Trophoblast cell (in vitro differentiated cells and primary cell): Measurements from ENCODE around the gene TIMD4.
"Not testable (repeated sequence)": the region's sequence is repeated elsewhere in the genome, so short reads cannot be mapped to it uniquely, and the experiment has no call there.

Experiments used
- DNase-seq, 2 donors: peaks; one replicate each; pipeline ENCODE4 v3.0.0-alpha.2; 2016
- H2AFZ ChIP-seq: 2 replicates; pipeline ENCODE4 v1.6.1; 2013; ENCODE audit warnings: low read length, moderate library complexity, mild to moderate bottlenecking; ENCODE audit not compliant: insufficient read depth, poor library complexity
- H2AK5ac ChIP-seq: 2 replicates; pipeline ENCODE4 v1.6.1; 2013; ENCODE audit warnings: mild to moderate bottlenecking, low read length
- H2BK120ac ChIP-seq: 2 replicates; pipeline ENCODE4 v1.6.1; 2013; ENCODE audit warnings: low read length, mild to moderate bottlenecking, moderate library complexity; ENCODE audit not compliant: insufficient read depth, poor library complexity
- H2BK12ac ChIP-seq: 2 replicates; pipeline ENCODE4 v1.6.1; 2013; ENCODE audit warnings: mild to moderate bottlenecking, low read length, moderate library complexity
- H2BK5ac ChIP-seq: 2 replicates; pipeline ENCODE4 v1.6.1; 2013; ENCODE audit warnings: low read length, low read depth, moderate library complexity, mild to moderate bottlenecking; ENCODE audit not compliant: poor library complexity
- H3K14ac ChIP-seq: 2 replicates; pipeline ENCODE4 v1.6.1; 2013; ENCODE audit warnings: mild to moderate bottlenecking, low read length
- H3K18ac ChIP-seq: 2 replicates; pipeline ENCODE4 v1.6.1; 2013; ENCODE audit warnings: mild to moderate bottlenecking, low read length
- H3K23ac ChIP-seq: 2 replicates; pipeline ENCODE4 v1.6.1; 2013; ENCODE audit warnings: low read length
- H3K27ac ChIP-seq: 2 replicates; pipeline ENCODE4 v1.5.1; 2013; ENCODE audit warnings: low read depth, mild to moderate bottlenecking, inconsistent platforms, low read length, moderate library complexity
- H3K27me3 ChIP-seq: 2 replicates; pipeline ENCODE4 v1.6.1; 2013; ENCODE audit warnings: inconsistent platforms, mild to moderate bottlenecking, low read length, moderate library complexity; ENCODE audit not compliant: insufficient read depth
- H3K36me3 ChIP-seq, 2 experiments: 1 replicate in 1 of 2; 2 replicates in 1 of 2; pipeline ENCODE4 v1.6.1; 2013; ENCODE audit warnings: low read length in 2 of 2, mild to moderate bottlenecking in 2 of 2, moderate library complexity in 1 of 2; ENCODE audit not compliant: insufficient read depth in 2 of 2, control insufficient read depth in 1 of 2
- H3K4ac ChIP-seq: 2 replicates; pipeline ENCODE4 v1.6.1; 2013; ENCODE audit warnings: low read depth, mild to moderate bottlenecking, low read length, moderate library complexity
- H3K4me1 ChIP-seq, 2 experiments: 1 replicate in 1 of 2; 2 replicates in 1 of 2; pipeline ENCODE4 v1.6.1; 2013; ENCODE audit warnings: low read length in 2 of 2, mild to moderate bottlenecking in 2 of 2, moderate library complexity in 1 of 2; ENCODE audit not compliant: insufficient read depth in 2 of 2, control insufficient read depth in 1 of 2
- H3K4me2 ChIP-seq: 2 replicates; pipeline ENCODE4 v1.6.1; 2013; ENCODE audit warnings: inconsistent platforms, mild to moderate bottlenecking, low read length, moderate library complexity
- H3K4me3 ChIP-seq: 2 replicates; pipeline ENCODE4 v1.5.1; 2013; ENCODE audit warnings: mild to moderate bottlenecking, low read depth, low read length, inconsistent platforms
- H3K79me1 ChIP-seq: one replicate; pipeline ENCODE4 v1.6.1; 2013; ENCODE audit warnings: low read length
- H3K79me2 ChIP-seq: 2 replicates; pipeline ENCODE4 v1.6.1; 2013; ENCODE audit warnings: low read length, mild to moderate bottlenecking; ENCODE audit not compliant: control insufficient read depth, insufficient read depth, poor library complexity
- H3K9ac ChIP-seq: 2 replicates; pipeline ENCODE4 v1.6.1; 2013; ENCODE audit warnings: mild to moderate bottlenecking, low read length
- H3K9me3 ChIP-seq: 2 replicates; pipeline ENCODE4 v1.6.1; 2013; ENCODE audit warnings: low read depth, mild to moderate bottlenecking, control low read depth, inconsistent platforms, low read length; ENCODE audit not compliant: insufficient read depth
- H4K12ac ChIP-seq: 2 replicates; pipeline ENCODE4 v1.6.1; 2013; ENCODE audit warnings: low read depth, mild to moderate bottlenecking, low read length, moderate library complexity
- H4K8ac ChIP-seq: 2 replicates; pipeline ENCODE4 v1.6.1; 2013; ENCODE audit warnings: low read depth, mild to moderate bottlenecking, low read length, moderate library complexity
- H4K91ac ChIP-seq: one replicate; pipeline ENCODE4 v1.6.1; 2013; ENCODE audit warnings: low read depth, mild to moderate bottlenecking, low read length, moderate library complexity
- WGBS: extraction: QIAGEN DNeasy Blood & Tissue Kit; methylation state at CpG from one replicate; pipeline ENCODE4 v1.1.7; 2013; ENCODE audit warnings: missing lambda C conversion rate; ENCODE audit not compliant: insufficient read length, insufficient coverage; ENCODE audit errors: extremely low coverage; 5-methylcytosine and 5-hydroxymethylcytosine counted together

Gene TIMD4

GRCh38 chr5:156925767-156926166 is 37.3 kb downstream of the TIMD4 start:
- no CpG with 5 or more reads among the region's 4 CpGs for WGBS
- not testable (repeated sequence) for DNase-seq, H3K4me3 ChIP-seq, H3K79me2 ChIP-seq, H3K4me1 ChIP-seq, H4K91ac ChIP-seq, H2AFZ ChIP-seq, H2BK120ac ChIP-seq, H4K8ac ChIP-seq, H2BK5ac ChIP-seq, H4K12ac ChIP-seq, H3K4me2 ChIP-seq, H3K4ac ChIP-seq, H3K18ac ChIP-seq, H3K36me3 ChIP-seq, H3K27ac ChIP-seq, H3K27me3 ChIP-seq, H2AK5ac ChIP-seq, H3K14ac ChIP-seq, H3K9ac ChIP-seq, H3K9me3 ChIP-seq, H3K79me1 ChIP-seq, H3K23ac ChIP-seq, H2BK12ac ChIP-seq

- H2AFZ ChIP-seq: no peak overlapping the region
- no CpG with 5 or more reads among the region's 3 CpGs for WGBS
- H4K91ac ChIP-seq: no peak overlapping the region
- H3K79me1 ChIP-seq: no peaks in the 10 kb centered on the region
- no peak for DNase-seq
- no peaks in the 10 kb centered on the region for H3K9me3 ChIP-seq
- peaks cover 0 to 3% of the 10 kb centered on the region in 2 experiments for H3K4me1 ChIP-seq
- H3K36me3 ChIP-seq: no peaks in the 10 kb centered on the region
- no peaks in the 10 kb centered on the region for H3K79me2 ChIP-seq
- no peak overlapping the region for H4K12ac ChIP-seq
- no peaks in the 10 kb centered on the region for H3K27me3 ChIP-seq
- H4K8ac ChIP-seq: no peak overlapping the region
- H3K23ac ChIP-seq: no peak overlapping the region
- H2AK5ac ChIP-seq: no peak overlapping the region
- no peak overlapping the region for H3K4me2 ChIP-seq
- H2BK5ac ChIP-seq: no peak overlapping the region
- no peak overlapping the region for H3K4me3 ChIP-seq
- no peak overlapping the region for H2BK120ac ChIP-seq
- no peak overlapping the region for H2BK12ac ChIP-seq
- H3K14ac ChIP-seq: no peak overlapping the region
- H3K9ac ChIP-seq: no peak overlapping the region
- H3K27ac ChIP-seq: no peak overlapping the region
- H3K18ac ChIP-seq: no peak overlapping the region
- no peak overlapping the region for H3K4ac ChIP-seq
Observed at GRCh38 chr5:156922207-156922792, 40.7 kb downstream of the TIMD4 start.

GRCh38 chr5:156920861-156921431 is 42.1 kb downstream of the TIMD4 start:
- Histone ChIP-seq H3K4me1 (peaks cover 0 to 3% of the 10 kb centered on the region in 2 experiments), H2AK5ac (no peak overlapping the region), H3K9me3 (no peaks in the 10 kb centered on the region), H2BK12ac (no peak overlapping the region), H2BK120ac (no peak overlapping the region), H3K4ac (no peak overlapping the region), H2AFZ (no peak overlapping the region), H3K27ac (no peak overlapping the region), H3K4me2 (no peak overlapping the region), H4K91ac (no peak overlapping the region), H3K79me1 (no peaks in the 10 kb centered on the region), H3K14ac (no peak overlapping the region), H3K4me3 (no peak overlapping the region), H4K8ac (no peak overlapping the region), H3K79me2 (no peaks in the 10 kb centered on the region), H3K36me3 (no peaks in the 10 kb centered on the region), H3K27me3 (no peaks in the 10 kb centered on the region), H3K18ac (no peak overlapping the region), H3K9ac (no peak overlapping the region), H2BK5ac (no peak overlapping the region), H4K12ac (no peak overlapping the region), H3K23ac (no peak overlapping the region)
- no CpG with 5 or more reads among the region's 3 CpGs for WGBS
- DNase-seq: peak in 1 of 2 donors; percentile 16

- H3K79me1 ChIP-seq: no peaks in the 10 kb centered on the region
- H3K9ac ChIP-seq: no peak overlapping the region
- H4K8ac ChIP-seq: no peak overlapping the region
- no peak overlapping the region for H4K91ac ChIP-seq
- H3K4me3 ChIP-seq: no peak overlapping the region
- H3K79me2 ChIP-seq: no peaks in the 10 kb centered on the region
- peaks cover 0 to 3% of the 10 kb centered on the region in 2 experiments for H3K4me1 ChIP-seq
- H3K27me3 ChIP-seq: no peaks in the 10 kb centered on the region
- no peaks in the 10 kb centered on the region for H3K9me3 ChIP-seq
- no peak overlapping the region for H2BK12ac ChIP-seq
- H2AK5ac ChIP-seq: no peak overlapping the region
- H3K14ac ChIP-seq: no peak overlapping the region
- no peak overlapping the region for H2AFZ ChIP-seq
- no peaks in the 10 kb centered on the region for H3K36me3 ChIP-seq
- H3K23ac ChIP-seq: no peak overlapping the region
- no CpG with 5 or more reads among the region's 7 CpGs for WGBS
- no peak overlapping the region for H3K27ac ChIP-seq
- no peak overlapping the region for H4K12ac ChIP-seq
- no peak overlapping the region for H2BK5ac ChIP-seq
- peak; percentile 1 to 73 for DNase-seq
- H3K18ac ChIP-seq: no peak overlapping the region
- H2BK120ac ChIP-seq: no peak overlapping the region
- H3K4me2 ChIP-seq: no peak overlapping the region
- no peak overlapping the region for H3K4ac ChIP-seq
Observed at GRCh38 chr5:156920042-156920860, 42.8 kb downstream of the TIMD4 start.
